Right hindlimb (tissue), 1 donor: Measurements from ENCODE around the gene ACTG2.
"Not testable (repeated sequence)": the region's sequence is repeated elsewhere in the genome, so short reads cannot be mapped to it uniquely, and the experiment has no call there.

Source experiments
- DNase-seq: peaks from one replicate; pipeline ENCODE4 v3.0.0-alpha.2; 2018

The ACTG2 gene

DNA sequence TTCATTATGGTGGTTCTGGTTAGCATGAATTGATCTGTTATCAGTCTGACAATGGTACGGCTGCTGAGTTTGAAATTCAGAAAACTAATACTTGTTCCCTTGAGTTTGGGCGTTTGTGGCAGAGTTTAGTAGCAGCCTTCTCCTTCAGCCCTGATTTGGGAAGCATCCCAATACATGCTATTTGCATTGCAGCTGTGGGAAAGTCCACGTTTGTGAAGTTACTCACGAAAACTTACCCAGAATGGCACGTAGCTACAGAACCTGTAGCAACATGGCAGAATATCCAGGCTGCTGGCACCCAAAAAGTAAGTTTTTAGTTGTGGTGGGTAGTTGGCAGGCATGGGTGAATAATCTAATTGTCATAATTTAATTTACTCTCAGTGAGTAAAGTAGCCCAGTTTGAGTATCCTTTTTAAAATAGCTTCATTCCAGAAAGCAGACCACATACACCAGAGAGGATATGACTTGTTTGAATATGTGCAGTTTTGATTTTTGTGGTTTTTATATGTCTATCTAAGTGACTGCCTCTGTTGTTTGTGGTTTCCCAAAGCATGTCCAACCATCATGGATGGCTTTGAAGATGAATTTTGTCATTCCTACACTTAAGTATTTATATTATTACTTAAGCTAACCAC, 46.0 kb downstream of the ACTG2 start:
- DNase-seq: no peak

DNA sequence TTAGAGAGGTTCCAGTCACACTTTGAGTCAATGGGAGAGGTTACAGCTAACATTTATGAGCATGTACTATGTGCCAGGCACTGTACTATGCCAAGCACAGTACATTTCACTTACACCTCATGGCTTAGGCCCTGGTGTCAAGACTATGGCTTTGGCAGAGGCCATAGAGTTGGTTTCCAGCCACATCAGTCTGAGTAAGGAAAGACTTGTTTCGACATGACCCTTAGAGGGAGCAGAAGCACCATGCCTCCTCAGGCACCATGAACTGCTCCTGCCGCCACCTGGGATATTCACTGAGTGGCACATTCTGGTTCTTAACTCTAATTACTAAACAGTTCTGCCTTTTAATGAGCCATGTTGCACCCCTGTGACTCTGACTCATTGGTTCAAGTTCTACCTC, 46.6 kb downstream of the ACTG2 start:
- no peak for DNase-seq

DNA sequence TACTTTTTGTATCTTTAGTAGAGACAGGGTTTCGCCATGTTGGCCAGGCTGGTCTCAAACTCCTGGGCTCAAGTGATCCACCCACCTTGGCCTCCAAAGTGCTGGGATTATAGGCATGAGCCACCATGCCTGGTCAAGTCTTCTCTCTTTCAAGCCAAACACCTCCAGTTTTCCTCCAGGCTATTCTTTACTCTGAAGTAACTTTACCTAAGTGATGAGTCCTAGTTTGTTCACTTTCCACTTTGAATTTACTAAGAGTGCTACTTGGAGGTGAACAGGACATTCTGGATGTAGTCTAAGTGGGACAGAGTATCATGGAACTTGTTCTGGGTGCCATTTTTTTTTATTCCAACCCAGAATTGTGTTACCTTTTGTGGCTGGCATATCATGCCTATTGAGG, 47.3 kb downstream of the ACTG2 start:
- DNase-seq: not testable (repeated sequence)

DNA sequence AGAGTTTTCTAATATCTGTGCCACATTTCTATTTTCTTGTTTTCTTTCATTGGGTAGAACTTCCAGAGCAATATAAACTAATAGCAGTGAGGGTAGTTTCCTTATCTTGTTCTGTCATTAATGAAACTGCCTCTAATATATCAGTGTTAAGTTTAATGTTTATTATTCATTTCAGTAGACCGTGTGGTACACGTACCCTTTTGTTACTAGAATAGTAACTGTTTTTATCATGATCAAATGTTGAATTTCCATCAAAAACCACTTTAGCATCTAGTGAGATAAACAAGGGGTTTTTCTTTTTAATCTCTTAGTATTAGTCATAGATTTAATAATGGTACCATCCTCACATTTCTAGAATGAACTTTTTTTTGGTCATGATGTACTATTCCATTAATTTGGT, 49.9 kb downstream of the ACTG2 start:
- no peak for DNase-seq

DNA sequence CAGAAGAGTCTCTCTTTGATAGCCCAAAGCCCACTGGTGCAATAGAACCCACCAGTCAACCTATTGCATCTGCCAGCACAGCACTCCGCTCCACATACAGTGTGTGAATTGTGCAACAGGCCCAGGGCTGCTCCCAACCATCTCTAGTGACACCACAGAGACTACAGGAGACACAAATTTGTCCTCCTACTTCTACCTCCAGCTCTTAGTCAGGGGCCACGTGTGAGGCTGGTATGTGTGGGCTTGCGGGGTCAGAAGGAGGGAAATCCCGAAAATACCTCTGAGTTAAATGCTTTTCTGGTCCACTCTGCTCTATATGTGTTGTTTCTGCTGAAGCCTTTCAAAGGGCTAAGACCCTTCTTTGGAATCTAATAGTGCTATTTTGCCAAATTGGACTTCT, 51.9 kb downstream of the ACTG2 start:
- DNase-seq: no peak

DNA sequence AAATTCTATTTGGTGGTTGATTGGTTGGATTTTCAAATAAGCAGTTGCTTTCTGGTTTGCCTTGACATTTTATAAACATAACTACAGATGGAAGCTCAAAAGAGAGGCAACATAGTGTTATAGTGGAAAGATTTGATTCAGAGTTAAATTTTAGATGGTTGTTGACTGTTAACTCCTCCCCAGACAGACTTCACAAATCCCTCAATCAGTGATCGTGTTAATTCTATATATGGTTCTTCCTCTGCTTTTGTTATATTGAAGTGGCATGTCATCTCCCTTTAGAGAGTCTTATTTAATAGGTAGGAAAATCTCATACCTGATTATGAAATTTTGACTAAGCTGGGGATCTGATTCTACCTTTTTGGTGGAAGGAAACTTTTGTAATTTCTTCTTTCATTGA, 53.4 kb downstream of the ACTG2 start:
- DNase-seq: no peak

DNA sequence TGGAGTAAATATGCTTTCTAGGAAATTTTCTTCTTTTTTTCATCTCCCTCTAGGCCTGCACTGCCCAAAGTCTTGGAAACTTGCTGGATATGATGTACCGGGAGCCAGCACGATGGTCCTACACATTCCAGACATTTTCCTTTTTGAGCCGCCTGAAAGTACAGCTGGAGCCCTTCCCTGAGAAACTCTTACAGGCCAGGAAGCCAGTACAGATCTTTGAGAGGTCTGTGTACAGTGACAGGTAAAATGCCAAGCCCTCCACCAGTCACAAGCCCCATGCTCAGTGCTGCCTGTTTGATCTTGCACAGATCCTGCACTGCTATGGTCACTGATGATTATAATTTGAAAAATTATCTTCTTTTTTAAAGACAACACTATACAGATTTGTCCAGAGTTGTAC, 53.9 kb downstream of the ACTG2 start:
- no peak for DNase-seq

GRCh38 chr2:73947412-73948018, 54.7 kb downstream of the ACTG2 start:
- DNase-seq: no peak

DNA sequence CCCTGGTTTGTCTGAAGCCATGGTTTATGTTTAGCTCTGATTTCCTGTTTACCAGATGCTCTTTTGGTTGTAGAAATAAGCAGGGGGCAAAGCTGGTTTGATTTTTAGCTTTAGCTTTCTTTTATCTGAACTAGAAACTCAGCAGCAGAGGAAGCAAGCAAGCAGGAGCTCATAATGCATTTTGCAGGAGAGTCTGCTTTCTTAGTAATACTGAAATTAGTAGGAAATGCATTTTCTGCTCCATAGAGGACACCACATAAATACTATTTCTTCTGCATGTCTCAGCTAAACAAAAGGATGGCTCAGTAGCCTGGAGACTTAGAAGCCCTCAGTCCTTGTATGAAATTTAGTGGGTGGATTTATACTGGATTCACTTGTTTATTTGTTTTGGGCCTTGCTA, 57.0 kb downstream of the ACTG2 start:
- DNase-seq: no peak

GRCh38 chr2:73952499-73953446, 60.0 kb downstream of the ACTG2 start:
- DNase-seq: no peak

GRCh38 chr2:73956218-73956865, 63.5 kb downstream of the ACTG2 start:
- DNase-seq: no peak

DNA sequence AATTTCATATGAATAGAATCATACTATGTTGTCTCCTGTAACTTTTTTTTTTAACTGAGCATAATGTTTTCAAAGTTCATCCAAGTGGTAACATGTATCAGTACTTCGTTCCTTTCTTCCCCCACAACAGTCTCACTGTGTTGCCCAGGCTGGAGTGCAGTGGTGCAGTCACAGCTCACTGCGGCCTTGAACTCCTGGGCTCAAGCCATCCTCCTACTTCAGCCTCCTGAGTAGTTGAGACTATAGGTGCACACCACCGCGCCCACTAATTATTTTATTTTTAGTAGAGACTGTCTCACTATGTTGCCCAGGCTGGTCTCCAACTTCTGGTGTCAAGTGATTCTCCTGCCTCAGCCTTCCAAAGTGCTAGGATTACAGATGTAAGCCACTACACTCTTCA, 68.5 kb downstream of the ACTG2 start:
- DNase-seq: no peak

DNA sequence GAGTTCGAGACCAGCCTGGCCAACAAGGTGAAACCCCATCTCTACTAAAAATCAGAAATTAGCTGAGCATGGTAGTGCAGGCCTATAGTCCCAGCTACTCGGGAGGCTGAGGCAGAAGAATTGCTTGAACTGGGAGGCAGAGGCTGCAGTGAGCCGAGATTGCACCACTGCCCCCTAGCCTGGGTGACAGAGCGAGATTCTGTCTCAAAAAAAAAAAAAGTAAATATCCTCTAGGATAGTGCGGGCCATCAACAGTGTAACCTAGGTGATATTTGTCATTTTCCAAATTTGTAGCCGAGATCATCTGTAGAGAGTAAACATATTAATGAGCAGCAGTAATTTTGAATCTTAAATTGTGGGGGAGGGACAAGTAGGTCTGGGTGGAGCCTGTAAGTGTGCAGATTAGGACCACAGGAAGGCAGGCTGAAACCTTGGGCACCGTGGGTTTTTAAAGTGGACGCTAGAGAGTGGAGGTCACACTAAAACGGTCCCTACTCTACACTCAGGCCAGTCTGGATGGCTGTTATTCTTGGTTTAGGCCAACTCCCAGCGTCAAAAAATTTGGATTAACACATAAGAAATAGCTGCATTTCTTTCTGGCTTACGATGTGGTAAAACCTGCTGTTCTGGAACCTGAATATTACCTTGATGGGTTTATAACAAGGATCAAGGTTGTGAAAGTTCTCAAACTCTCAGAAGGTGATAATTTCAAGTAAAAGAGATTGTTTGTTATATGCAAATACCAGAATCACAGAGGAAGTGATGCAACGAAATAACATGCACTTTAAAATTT, 69.2 kb downstream of the ACTG2 start:
- DNase-seq: no peak

GRCh38 chr2:73962798-73963197, 70.0 kb downstream of the ACTG2 start:
- no peak for DNase-seq

DNA sequence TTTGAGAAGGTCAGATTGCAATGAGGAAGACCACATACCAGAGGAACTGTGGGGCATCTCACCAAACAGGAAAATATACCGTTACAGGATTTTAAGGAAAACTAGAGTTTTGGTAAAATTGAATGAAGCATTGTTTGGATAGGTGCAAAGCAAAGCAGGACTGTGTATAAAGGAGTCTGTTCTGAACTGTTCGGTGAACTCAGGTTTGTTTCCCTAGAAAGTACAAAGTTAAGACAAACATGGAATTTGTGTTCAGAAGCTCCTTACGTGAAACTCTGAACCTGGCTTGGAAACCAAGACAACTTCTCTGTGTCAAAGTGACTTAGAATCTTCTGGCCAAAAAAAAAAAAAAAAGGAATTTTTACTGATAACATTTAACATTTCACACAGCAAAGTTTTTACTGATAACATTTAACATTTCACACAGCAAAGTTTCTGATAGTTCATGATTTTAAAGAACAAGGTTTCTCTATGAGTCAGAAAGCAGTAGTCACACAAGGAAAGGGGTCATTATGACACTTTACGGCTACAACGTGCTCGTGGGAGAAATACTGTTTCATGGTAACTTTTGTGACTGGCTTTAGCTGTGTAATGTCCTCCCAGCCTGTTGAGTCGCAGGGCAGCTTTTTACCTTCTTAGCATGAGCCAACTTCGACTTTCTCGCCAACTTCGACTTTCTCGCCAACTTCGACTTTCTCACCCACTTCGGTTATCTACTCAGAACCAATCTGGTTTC, 70.7 kb downstream of the ACTG2 start:
- DNase-seq: no peak

- DNase-seq: no peak
These were observed 71.4 kb downstream of the ACTG2 start for GRCh38 chr2:73964223-73964622.

DNA sequence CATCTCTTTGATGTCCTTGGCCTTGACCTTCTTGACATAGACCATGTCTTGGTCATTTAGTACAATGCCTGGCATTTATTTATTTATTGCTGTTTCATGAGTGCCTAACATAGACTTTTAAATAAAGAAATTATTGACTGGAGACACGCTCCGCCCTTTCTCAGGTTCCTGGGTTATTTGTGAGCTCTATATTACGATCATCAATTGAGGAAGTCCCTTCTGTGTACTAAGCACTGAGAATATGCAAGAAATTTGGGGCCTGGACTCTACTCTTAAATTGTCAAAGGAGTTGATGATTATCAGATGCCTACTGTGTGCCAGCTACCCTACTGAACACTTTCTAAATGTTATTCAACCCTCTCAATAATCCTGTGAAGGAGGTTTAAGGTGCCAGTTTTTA, 72.2 kb downstream of the ACTG2 start:
- DNase-seq: no peak

GRCh38 chr2:73968357-73968937, 75.6 kb downstream of the ACTG2 start:
- DNase-seq: no peak

- no peak for DNase-seq
These were observed 76.5 kb downstream of the ACTG2 start for GRCh38 chr2:73969356-73969755.
